HepG2 (cell line): ENCODE data around the gene IL27RA. TPM values are rescaled to one million over a fixed set of nuclear protein-coding genes. Genes with fewer than 3 reads are reported as not detected.
A peak's percentile ranks its signal among the peaks of the same experiment; 100 is the strongest.

Source experiments
- BCL6 ChIP-seq: IDR thresholded peaks from 2 replicates; pipeline ENCODE4 v1.6.1; 2016; ENCODE audit warnings: missing genetic modification reagents, missing compliant biosample characterization
- ISL2 ChIP-seq: sonication (generic); formaldehyde crosslinking; IDR thresholded peaks from 2 replicates; pipeline ENCODE4 v1.5.0; 2020; ENCODE audit warnings: missing genetic modification reagents
- MTA3 ChIP-seq: sonication (generic); formaldehyde crosslinking; IDR thresholded peaks from 2 replicates; pipeline ENCODE4 v1.4.0; 2020; ENCODE audit warnings: missing genetic modification reagents
- PTBP1 ChIP-seq: fragments of 200-400 bp; formaldehyde crosslinking; IDR thresholded peaks from 2 replicates; pipeline ENCODE4 v1.6.1; 2018; ENCODE audit warnings: low read length, low read depth; ENCODE audit not compliant: poor library complexity, severe bottlenecking
- RARA ChIP-seq: IDR thresholded peaks from 2 replicates; pipeline ENCODE4 v1.6.1; 2016; ENCODE audit warnings: missing genetic modification reagents, missing compliant biosample characterization
- SOX13 ChIP-seq, 3 experiments: fragments of 450-650 bp in 1 of 3; sonication (generic) in 1 of 3; formaldehyde crosslinking in 1 of 3; IDR thresholded peaks in 2 of 3; conservative IDR thresholded peaks in 1 of 3; 2 replicates each; pipeline versions ENCODE4 v1.5.0 to v1.6.1; 2016 to 2020; ENCODE audit warnings: antibody characterized with exemption in 1 of 3, mild to moderate bottlenecking in 1 of 3, missing compliant biosample characterization in 1 of 3, missing genetic modification reagents in 1 of 3, moderate library complexity in 1 of 3
- XBP1 ChIP-seq: sonication (generic); formaldehyde crosslinking; IDR thresholded peaks from 2 replicates; pipeline ENCODE4 v1.5.0; 2020; ENCODE audit warnings: missing genetic modification reagents
- ZNF207 ChIP-seq: fragments of 450-650 bp; IDR thresholded peaks from 2 replicates; pipeline ENCODE4 v1.6.1; 2016; ENCODE audit warnings: antibody characterized with exemption, borderline replicate concordance
- ZNF333 ChIP-seq: sonication (generic); formaldehyde crosslinking; IDR thresholded peaks from 2 replicates; pipeline ENCODE4 v1.4.0; 2020; ENCODE audit warnings: mild to moderate bottlenecking, missing genetic modification reagents, borderline replicate concordance
- ZNF367 ChIP-seq: sonication (generic); formaldehyde crosslinking; IDR thresholded peaks from 2 replicates; pipeline ENCODE4 v1.4.0; 2020; ENCODE audit warnings: missing genetic modification reagents, borderline replicate concordance
- ZNF678 ChIP-seq: sonication (generic); formaldehyde crosslinking; IDR thresholded peaks from 2 replicates; pipeline ENCODE4 v1.4.0; 2020; ENCODE audit warnings: mild to moderate bottlenecking, missing genetic modification reagents
- ZNF781 ChIP-seq: sonication (generic); formaldehyde crosslinking; IDR thresholded peaks from 2 replicates; pipeline ENCODE4 v1.5.1; 2020; ENCODE audit warnings: borderline replicate concordance, mild to moderate bottlenecking, missing genetic modification reagents; ENCODE audit errors: not compliant biosample characterization
- polyA plus RNA-seq, 8 experiments: library from polyadenylated mRNA; depleted of rRNA in 3 of 8; stranded (reverse) in 7 of 8; unstranded in 1 of 8; fragments of >200 nt; fragmentation: Illumina TruSeq in 4 of 8; extraction: Trizol in 4 of 8; gene quantifications; 2 replicates each; pipeline versions ENCODE4 v1.2.1 to v1.2.3, GENCODE V29; 2011 to 2016; ENCODE audit warnings: low read depth in 4 of 8, missing spikeins in 1 of 8, mixed read lengths in 1 of 8; ENCODE audit not compliant: insufficient read depth in 1 of 8
- total RNA-seq, 5 experiments: library from RNA; depleted of rRNA; stranded (reverse); fragments of >200 nt; fragmentation: Illumina TruSeq; extraction: Trizol; gene quantifications; 2 replicates each; pipeline ENCODE4 v1.2.3, GENCODE V29; 2016; ENCODE audit warnings: low read depth in 1 of 5
- TF ChIP-seq, protein P1 (sequence below), 2 experiments: fragments of 450-650 bp in 1 of 2; sonication (generic) in 1 of 2; formaldehyde crosslinking; IDR thresholded peaks; 2 replicates each; pipeline versions ENCODE4 v1.5.0 to v1.8.0; 2020 to 2022; ENCODE audit warnings: mild to moderate bottlenecking in 1 of 2, missing genetic modification reagents in 1 of 2
- TF ChIP-seq, protein P2 (sequence below): sonication (generic); formaldehyde crosslinking; IDR thresholded peaks from 2 replicates; pipeline ENCODE4 v1.4.0; 2020; ENCODE audit warnings: mild to moderate bottlenecking, missing genetic modification reagents
- TF ChIP-seq, protein P3 (sequence below): sonication (generic); formaldehyde crosslinking; IDR thresholded peaks from 2 replicates; pipeline ENCODE4 v1.8.1; 2023; ENCODE audit warnings: mild to moderate bottlenecking, moderate library complexity, missing genetic modification reagents
- TF ChIP-seq, protein P4 (sequence below): sonication (generic); formaldehyde crosslinking; IDR thresholded peaks from 2 replicates; pipeline ENCODE4 v1.8.0; 2022; ENCODE audit warnings: low read depth, missing genetic modification reagents
- TF ChIP-seq, protein P5 (sequence below): sonication (generic); formaldehyde crosslinking; IDR thresholded peaks from 2 replicates; pipeline ENCODE4 v1.9.0; 2021; ENCODE audit warnings: missing genetic modification reagents, borderline replicate concordance

Gene IL27RA
- total and polyA plus RNA-seq, 2 of the 13 experiments (the other 11 are each of a cell fraction or from before 2014, with no cell fraction given) = 3.5 to 8.1 TPM

DNA sequence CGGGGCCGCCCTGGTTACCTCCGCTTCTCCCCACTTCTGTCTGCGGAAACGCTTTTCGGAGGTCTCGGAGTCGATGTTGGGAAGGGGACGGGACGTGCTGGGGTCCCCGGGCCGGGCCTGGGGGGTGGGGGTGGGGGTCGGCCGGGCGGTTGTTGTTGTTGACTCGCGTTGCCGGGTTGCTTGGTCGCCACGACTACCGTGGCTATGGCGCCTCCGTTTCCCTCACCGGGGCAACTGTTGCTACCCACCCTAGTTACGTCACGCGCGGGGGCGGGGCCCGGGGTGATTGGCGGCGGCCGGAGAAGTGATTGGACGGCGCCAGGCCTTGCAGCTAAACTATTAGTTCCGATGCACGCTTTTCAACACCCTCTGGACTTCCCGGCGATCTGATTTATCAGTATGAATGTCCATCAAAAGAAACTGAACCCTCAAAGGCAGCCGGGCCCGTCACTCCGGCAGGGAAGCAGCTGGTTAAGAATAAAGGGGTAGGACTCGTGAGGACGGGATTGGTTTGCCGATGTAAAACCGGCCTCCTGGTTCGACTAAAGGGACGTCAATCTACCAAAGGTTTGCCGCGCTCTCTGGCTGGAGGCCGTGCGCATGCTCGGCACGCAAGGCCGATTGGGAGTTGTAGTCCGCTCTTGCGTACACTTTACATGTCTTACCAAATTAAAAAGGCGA lies 25.3 kb upstream of the IL27RA start, which contains the start of gene RFX1 (continued):
- TF ChIP-seq SOX13 (IDR thresholded peaks at IDR 0.05) (no peak), SOX13 (CRISPR knock-in tag; conservative IDR thresholded peaks at IDR 0.05 in 1 of 2, IDR thresholded peaks at IDR 0.05 in 1 of 2) (no peak), ZNF207 (no peak), ISL2 (CRISPR knock-in tag) (no peak), PTBP1 (no peak), ZNF781 (CRISPR knock-in tag) (no peak), MTA3 (CRISPR knock-in tag) (no peak), BCL6 (CRISPR knock-in tag) (no peak), XBP1 (CRISPR knock-in tag) (no peak), RARA (CRISPR knock-in tag) (no peak), ZNF678 (CRISPR knock-in tag) (no peak), ZNF367 (CRISPR knock-in tag) (no peak), ZNF333 (CRISPR knock-in tag) (no peak)
- TF ChIP-seq, protein P1, sequence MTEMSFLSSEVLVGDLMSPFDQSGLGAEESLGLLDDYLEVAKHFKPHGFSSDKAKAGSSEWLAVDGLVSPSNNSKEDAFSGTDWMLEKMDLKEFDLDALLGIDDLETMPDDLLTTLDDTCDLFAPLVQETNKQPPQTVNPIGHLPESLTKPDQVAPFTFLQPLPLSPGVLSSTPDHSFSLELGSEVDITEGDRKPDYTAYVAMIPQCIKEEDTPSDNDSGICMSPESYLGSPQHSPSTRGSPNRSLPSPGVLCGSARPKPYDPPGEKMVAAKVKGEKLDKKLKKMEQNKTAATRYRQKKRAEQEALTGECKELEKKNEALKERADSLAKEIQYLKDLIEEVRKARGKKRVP (CRISPR knock-in tag; IDR thresholded peaks at IDR 0.05) = no peak; a peak in 1 of 4 replicates
- TF ChIP-seq, protein P2, sequence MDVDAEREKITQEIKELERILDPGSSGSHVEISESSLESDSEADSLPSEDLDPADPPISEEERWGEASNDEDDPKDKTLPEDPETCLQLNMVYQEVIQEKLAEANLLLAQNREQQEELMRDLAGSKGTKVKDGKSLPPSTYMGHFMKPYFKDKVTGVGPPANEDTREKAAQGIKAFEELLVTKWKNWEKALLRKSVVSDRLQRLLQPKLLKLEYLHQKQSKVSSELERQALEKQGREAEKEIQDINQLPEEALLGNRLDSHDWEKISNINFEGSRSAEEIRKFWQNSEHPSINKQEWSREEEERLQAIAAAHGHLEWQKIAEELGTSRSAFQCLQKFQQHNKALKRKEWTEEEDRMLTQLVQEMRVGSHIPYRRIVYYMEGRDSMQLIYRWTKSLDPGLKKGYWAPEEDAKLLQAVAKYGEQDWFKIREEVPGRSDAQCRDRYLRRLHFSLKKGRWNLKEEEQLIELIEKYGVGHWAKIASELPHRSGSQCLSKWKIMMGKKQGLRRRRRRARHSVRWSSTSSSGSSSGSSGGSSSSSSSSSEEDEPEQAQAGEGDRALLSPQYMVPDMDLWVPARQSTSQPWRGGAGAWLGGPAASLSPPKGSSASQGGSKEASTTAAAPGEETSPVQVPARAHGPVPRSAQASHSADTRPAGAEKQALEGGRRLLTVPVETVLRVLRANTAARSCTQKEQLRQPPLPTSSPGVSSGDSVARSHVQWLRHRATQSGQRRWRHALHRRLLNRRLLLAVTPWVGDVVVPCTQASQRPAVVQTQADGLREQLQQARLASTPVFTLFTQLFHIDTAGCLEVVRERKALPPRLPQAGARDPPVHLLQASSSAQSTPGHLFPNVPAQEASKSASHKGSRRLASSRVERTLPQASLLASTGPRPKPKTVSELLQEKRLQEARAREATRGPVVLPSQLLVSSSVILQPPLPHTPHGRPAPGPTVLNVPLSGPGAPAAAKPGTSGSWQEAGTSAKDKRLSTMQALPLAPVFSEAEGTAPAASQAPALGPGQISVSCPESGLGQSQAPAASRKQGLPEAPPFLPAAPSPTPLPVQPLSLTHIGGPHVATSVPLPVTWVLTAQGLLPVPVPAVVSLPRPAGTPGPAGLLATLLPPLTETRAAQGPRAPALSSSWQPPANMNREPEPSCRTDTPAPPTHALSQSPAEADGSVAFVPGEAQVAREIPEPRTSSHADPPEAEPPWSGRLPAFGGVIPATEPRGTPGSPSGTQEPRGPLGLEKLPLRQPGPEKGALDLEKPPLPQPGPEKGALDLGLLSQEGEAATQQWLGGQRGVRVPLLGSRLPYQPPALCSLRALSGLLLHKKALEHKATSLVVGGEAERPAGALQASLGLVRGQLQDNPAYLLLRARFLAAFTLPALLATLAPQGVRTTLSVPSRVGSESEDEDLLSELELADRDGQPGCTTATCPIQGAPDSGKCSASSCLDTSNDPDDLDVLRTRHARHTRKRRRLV (CRISPR knock-in tag) = no peak
- TF ChIP-seq, protein P3, sequence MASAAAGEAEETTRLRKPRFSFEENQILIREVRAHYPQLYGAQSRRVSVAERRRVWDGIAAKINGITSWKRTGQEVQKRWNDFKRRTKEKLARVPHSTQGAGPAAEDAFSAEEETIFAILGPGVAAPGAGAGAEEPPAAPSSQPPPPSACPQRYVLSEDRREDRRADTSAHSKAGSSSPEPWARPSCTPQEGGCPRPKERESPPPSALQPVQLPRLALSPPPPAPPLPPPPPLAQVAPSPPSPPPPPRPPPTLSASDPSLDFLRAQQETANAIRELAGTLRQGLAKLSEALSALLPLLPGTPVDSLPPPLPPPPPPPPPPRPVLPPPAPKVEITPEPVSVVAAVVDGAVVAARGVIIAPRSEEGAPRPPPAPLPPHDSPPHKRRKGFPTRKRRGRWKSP (CRISPR knock-in tag) = 0 out of 2 replicates have a peak, but pooled peaks have one; percentile 64
- TF ChIP-seq, protein P4, sequence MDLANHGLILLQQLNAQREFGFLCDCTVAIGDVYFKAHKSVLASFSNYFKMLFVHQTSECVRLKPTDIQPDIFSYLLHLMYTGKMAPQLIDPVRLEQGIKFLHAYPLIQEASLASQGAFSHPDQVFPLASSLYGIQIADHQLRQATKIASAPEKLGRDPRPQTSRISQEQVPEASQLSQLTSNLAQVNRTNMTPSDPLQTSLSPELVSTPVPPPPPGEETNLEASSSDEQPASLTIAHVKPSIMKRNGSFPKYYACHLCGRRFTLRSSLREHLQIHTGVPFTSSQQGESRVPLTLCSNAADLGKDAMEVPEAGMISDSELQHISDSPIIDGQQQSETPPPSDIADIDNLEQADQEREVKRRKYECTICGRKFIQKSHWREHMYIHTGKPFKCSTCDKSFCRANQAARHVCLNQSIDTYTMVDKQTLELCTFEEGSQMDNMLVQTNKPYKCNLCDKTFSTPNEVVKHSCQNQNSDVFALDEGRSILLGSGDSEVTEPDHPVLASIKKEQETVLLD (CRISPR knock-in tag) = no peak
- TF ChIP-seq, protein P5, sequence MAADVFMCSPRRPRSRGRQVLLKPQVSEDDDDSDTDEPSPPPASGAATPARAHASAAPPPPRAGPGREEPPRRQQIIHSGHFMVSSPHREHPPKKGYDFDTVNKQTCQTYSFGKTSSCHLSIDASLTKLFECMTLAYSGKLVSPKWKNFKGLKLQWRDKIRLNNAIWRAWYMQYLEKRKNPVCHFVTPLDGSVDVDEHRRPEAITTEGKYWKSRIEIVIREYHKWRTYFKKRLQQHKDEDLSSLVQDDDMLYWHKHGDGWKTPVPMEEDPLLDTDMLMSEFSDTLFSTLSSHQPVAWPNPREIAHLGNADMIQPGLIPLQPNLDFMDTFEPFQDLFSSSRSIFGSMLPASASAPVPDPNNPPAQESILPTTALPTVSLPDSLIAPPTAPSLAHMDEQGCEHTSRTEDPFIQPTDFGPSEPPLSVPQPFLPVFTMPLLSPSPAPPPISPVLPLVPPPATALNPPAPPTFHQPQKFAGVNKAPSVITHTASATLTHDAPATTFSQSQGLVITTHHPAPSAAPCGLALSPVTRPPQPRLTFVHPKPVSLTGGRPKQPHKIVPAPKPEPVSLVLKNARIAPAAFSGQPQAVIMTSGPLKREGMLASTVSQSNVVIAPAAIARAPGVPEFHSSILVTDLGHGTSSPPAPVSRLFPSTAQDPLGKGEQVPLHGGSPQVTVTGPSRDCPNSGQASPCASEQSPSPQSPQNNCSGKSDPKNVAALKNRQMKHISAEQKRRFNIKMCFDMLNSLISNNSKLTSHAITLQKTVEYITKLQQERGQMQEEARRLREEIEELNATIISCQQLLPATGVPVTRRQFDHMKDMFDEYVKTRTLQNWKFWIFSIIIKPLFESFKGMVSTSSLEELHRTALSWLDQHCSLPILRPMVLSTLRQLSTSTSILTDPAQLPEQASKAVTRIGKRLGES (CRISPR knock-in tag) = no peak
